Liver (tissue), 9 donors: ENCODE results near the gene TTLL3. TPM values are rescaled to one million over a fixed set of nuclear protein-coding genes. Genes with fewer than 3 reads are reported as not detected.
A peak's percentile ranks its signal among the peaks of the same experiment; 100 is the strongest.

ENCODE experiments used
- DNase-seq: peaks from one replicate; pipeline ENCODE4 v3.0.0-alpha.2; 2017; ENCODE audit warnings: low spot score
- H3K27ac ChIP-seq, 2 donors: one replicate each; pipeline ENCODE4 v1.7.0; 2013; ENCODE audit warnings: inconsistent platforms in 2 of 2, low read length in 2 of 2, control low read depth in 1 of 2, low read depth in 1 of 2, mild to moderate bottlenecking in 1 of 2
- H3K27me3 ChIP-seq, 4 donors: one replicate each; pipeline versions ENCODE4 v1.6.1 to v1.7.0; 2013; ENCODE audit warnings: low read length in 3 of 4, inconsistent platforms in 1 of 4, mild to moderate bottlenecking in 1 of 4, moderate library complexity in 1 of 4; ENCODE audit not compliant: control insufficient read depth in 4 of 4, insufficient read depth in 4 of 4
- H3K36me3 ChIP-seq, 4 donors: one replicate each; pipeline versions ENCODE4 v1.6.1 to v1.7.0; 2013; ENCODE audit warnings: low read length in 3 of 4, mild to moderate bottlenecking in 3 of 4, low read depth in 1 of 4, moderate library complexity in 1 of 4; ENCODE audit not compliant: control insufficient read depth in 4 of 4, insufficient read depth in 3 of 4
- H3K4me1 ChIP-seq, 4 donors: one replicate each; pipeline versions ENCODE4 v1.6.1 to v1.7.0; 2013; ENCODE audit warnings: low read length in 3 of 4, mild to moderate bottlenecking in 3 of 4, moderate library complexity in 1 of 4; ENCODE audit not compliant: control insufficient read depth in 4 of 4, insufficient read depth in 4 of 4
- H3K4me3 ChIP-seq, 3 donors: one replicate each; pipeline versions ENCODE4 v1.6.1 to v1.7.0; 2013; ENCODE audit warnings: low read length in 3 of 3, control low read depth in 1 of 3, low read depth in 1 of 3, mild to moderate bottlenecking in 1 of 3
- H3K9ac ChIP-seq, 2 donors: one replicate each; pipeline ENCODE4 v1.7.0; 2013; ENCODE audit warnings: low read length in 2 of 2, mild to moderate bottlenecking in 2 of 2, moderate library complexity in 2 of 2, control low read depth in 1 of 2, low read depth in 1 of 2
- H3K9me3 ChIP-seq, 4 donors: one replicate each; pipeline versions ENCODE4 v1.6.1 to v1.7.0; 2013; ENCODE audit warnings: low read length in 3 of 4; ENCODE audit not compliant: control insufficient read depth in 4 of 4
- EGR1 ChIP-seq, 2 donors: IDR thresholded peaks; 2 replicates each; pipeline ENCODE4 v1.6.1; 2016 to 2018; ENCODE audit warnings: antibody characterized with exemption in 2 of 2, low read depth in 2 of 2
- FOXA1 ChIP-seq: IDR thresholded peaks from 2 replicates; pipeline ENCODE4 v1.6.1; 2016; ENCODE audit warnings: antibody characterized with exemption
- GABPA ChIP-seq, 2 donors: IDR thresholded peaks in 1 of 2; conservative IDR thresholded peaks in 1 of 2; 2 replicates each; pipeline ENCODE4 v1.6.1; 2016; ENCODE audit warnings: antibody characterized with exemption in 2 of 2, mild to moderate bottlenecking in 1 of 2, moderate library complexity in 1 of 2
- HNF4A ChIP-seq, 2 donors: conservative IDR thresholded peaks; 2 replicates each; pipeline ENCODE4 v1.6.1; 2016; ENCODE audit warnings: antibody characterized with exemption in 2 of 2, mild to moderate bottlenecking in 2 of 2
- JUND ChIP-seq, 2 donors: IDR thresholded peaks; 2 replicates each; pipeline ENCODE4 v1.6.1; 2016; ENCODE audit warnings: antibody characterized with exemption in 2 of 2
- NR2F2 ChIP-seq: IDR thresholded peaks from 2 replicates; pipeline ENCODE4 v1.6.1; 2016; ENCODE audit warnings: antibody characterized with exemption
- RAD21 ChIP-seq, 2 donors: IDR thresholded peaks; 2 replicates each; pipeline ENCODE4 v1.6.1; 2016; ENCODE audit warnings: antibody characterized with exemption in 2 of 2, mild to moderate bottlenecking in 2 of 2
- RXRA ChIP-seq, 2 donors: IDR thresholded peaks; 2 replicates each; pipeline ENCODE4 v1.6.1; 2017 to 2018; ENCODE audit warnings: antibody characterized with exemption in 2 of 2, mild to moderate bottlenecking in 1 of 2
- SP1 ChIP-seq: IDR thresholded peaks from 2 replicates; pipeline ENCODE4 v1.6.1; 2018; ENCODE audit warnings: antibody characterized with exemption, mild to moderate bottlenecking
- TAF1 ChIP-seq: conservative IDR thresholded peaks from 2 replicates; pipeline ENCODE4 v1.6.1; 2016; ENCODE audit warnings: antibody characterized with exemption, mild to moderate bottlenecking
- YY1 ChIP-seq: IDR thresholded peaks from 2 replicates; pipeline ENCODE4 v1.6.1; 2016; ENCODE audit warnings: antibody characterized with exemption, mild to moderate bottlenecking
- WGBS: extraction: QIAGEN DNeasy Blood & Tissue Kit; methylation state at CpG from one replicate; pipeline ENCODE4 v1.1.7; 2013; 5-methylcytosine and 5-hydroxymethylcytosine counted together
- polyA plus RNA-seq, 2 donors: library from polyadenylated mRNA; stranded (reverse) in 1 of 2; unstranded in 1 of 2; fragments of 200-250 nt in 1 of 2; fragments of >200 nt in 1 of 2; fragmentation: Nextera tagmentation in 1 of 2; extraction: Ambion mirVana in 1 of 2; gene quantifications; one replicate each; pipeline versions ENCODE4 v1.2.1 to v1.2.3, GENCODE V29; 2013 to 2015
- total RNA-seq, 2 donors: library from RNA; depleted of rRNA; stranded (reverse); fragments of >200 nt; gene quantifications; one replicate each; pipeline ENCODE4 v1.2.3, GENCODE V29; 2014
- TF ChIP-seq, protein P1 (sequence below): IDR thresholded peaks from 2 replicates; pipeline ENCODE4 v1.6.1; 2016; ENCODE audit warnings: antibody characterized with exemption
- TF ChIP-seq, protein P2 (sequence below): IDR thresholded peaks from 2 replicates; pipeline ENCODE4 v1.6.1; 2016; ENCODE audit warnings: antibody characterized with exemption
- TF ChIP-seq, protein P3 (sequence below): IDR thresholded peaks from 2 replicates; pipeline ENCODE4 v1.6.1; 2016; ENCODE audit warnings: antibody characterized with exemption, mild to moderate bottlenecking
- TF ChIP-seq, protein P4 (sequence below): IDR thresholded peaks from 2 replicates; pipeline ENCODE4 v1.6.1; 2016; ENCODE audit warnings: antibody characterized with exemption
- donor health status: healthy.
- donor health status: healthy.
- donor health status: healthy.
- donor health status: healthy.
- donor health status: healthy.

Gene TTLL3
- total and polyA plus RNA-seq, 4 donors, result 2.8 to 19.6 (median 6.5) TPM

DNA sequence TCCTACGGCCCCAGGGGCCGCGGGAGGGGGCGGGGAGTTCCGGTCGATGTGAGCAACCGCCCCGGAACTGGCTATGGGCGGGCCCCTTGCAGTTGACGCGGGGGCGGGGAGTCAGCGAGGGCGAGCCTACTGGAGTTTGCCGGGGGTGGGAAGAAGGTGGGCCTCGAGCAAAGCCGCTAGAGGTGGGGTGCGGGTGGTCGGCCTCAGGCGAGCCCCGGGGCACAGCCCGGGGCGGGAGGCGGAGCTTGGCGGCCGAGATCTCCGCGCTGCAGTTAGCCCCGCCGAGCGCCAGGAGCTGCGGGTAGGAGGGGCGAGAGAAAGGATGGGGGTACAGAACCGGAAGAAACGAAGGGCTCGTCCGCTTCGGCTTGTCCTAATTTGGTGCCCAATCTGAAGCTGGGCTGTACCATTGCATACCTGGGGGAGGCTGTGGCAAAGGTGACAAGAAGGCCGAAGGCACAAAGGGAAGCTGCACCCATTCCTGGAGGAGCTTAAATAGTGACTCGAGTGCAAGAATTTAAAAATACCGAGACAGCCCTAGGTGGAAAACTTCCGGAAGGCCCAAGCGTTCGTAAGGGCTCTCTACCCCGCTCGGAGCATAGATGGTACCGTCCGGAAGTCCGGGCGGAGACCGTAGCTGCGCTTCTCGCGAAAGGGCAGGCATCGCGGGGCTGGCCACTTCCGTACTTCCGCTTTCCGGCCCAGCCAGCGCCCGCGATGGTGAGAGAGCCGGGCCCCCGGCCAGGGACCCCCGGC lies 17.5 kb upstream of the TTLL3 start, which contains the start of the genes ARPC4 and TADA3:
TSS of gene ARPC4 (plus strand) at position 678 of the 756 bp plus-strand sequence. CDS start at position 718, 40 bp downstream.
TSS of gene TADA3 (minus strand) at position 69 of the 756 bp plus-strand sequence. CDS start 1,007 bp downstream, outside the sequence.
- Histone ChIP-seq H3K9ac (peak within 1 kb of the TSS; percentile 78 to 95), H3K27ac (peak within 1 kb of the TSS; percentile 88 to 93), H3K4me1 (peaks cover 0 to 24% (median 19%) of the 10 kb centered on the region in 4 donors), H3K9me3 (no peaks in the 10 kb centered on the region), H3K27me3 (no peaks in the 10 kb centered on the region), H3K4me3 (peak within 1 kb of the TSS; percentile 89 to 97 (median 93)), H3K36me3 (peaks cover 2 to 23% (median 21%) of the 10 kb centered on the region in 4 donors)
- DNase-seq, result peak; percentile 89
- under 1% methylated on average over 65 of the region's 65 CpGs for WGBS
- TF ChIP-seq, protein P1, sequence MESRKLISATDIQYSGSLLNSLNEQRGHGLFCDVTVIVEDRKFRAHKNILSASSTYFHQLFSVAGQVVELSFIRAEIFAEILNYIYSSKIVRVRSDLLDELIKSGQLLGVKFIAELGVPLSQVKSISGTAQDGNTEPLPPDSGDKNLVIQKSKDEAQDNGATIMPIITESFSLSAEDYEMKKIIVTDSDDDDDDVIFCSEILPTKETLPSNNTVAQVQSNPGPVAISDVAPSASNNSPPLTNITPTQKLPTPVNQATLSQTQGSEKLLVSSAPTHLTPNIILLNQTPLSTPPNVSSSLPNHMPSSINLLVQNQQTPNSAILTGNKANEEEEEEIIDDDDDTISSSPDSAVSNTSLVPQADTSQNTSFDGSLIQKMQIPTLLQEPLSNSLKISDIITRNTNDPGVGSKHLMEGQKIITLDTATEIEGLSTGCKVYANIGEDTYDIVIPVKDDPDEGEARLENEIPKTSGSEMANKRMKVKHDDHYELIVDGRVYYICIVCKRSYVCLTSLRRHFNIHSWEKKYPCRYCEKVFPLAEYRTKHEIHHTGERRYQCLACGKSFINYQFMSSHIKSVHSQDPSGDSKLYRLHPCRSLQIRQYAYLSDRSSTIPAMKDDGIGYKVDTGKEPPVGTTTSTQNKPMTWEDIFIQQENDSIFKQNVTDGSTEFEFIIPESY, result peak; percentile 99
- TF ChIP-seq, protein P2, sequence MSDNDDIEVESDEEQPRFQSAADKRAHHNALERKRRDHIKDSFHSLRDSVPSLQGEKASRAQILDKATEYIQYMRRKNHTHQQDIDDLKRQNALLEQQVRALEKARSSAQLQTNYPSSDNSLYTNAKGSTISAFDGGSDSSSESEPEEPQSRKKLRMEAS, result peak; percentile 89
- TF ChIP-seq RAD21 (IDR thresholded peaks at IDR 0.05) (peak; percentile 11 to 53), SP1 (peak; percentile 32), JUND (IDR thresholded peaks at IDR 0.05) (no peak), TAF1 (no peak), GABPA (IDR thresholded peaks at IDR 0.05 in 1 of 2, conservative IDR thresholded peaks at IDR 0.05 in 1 of 2) (peak; percentile 67 to 90), YY1 (peak; percentile 55), RXRA (IDR thresholded peaks at IDR 0.05) (peak; percentile 3 to 35), EGR1 (IDR thresholded peaks at IDR 0.05; ENCODE audit: low read depth in 2 of 2) (peak; percentile 89 to 91)
- TF ChIP-seq, protein P3, sequence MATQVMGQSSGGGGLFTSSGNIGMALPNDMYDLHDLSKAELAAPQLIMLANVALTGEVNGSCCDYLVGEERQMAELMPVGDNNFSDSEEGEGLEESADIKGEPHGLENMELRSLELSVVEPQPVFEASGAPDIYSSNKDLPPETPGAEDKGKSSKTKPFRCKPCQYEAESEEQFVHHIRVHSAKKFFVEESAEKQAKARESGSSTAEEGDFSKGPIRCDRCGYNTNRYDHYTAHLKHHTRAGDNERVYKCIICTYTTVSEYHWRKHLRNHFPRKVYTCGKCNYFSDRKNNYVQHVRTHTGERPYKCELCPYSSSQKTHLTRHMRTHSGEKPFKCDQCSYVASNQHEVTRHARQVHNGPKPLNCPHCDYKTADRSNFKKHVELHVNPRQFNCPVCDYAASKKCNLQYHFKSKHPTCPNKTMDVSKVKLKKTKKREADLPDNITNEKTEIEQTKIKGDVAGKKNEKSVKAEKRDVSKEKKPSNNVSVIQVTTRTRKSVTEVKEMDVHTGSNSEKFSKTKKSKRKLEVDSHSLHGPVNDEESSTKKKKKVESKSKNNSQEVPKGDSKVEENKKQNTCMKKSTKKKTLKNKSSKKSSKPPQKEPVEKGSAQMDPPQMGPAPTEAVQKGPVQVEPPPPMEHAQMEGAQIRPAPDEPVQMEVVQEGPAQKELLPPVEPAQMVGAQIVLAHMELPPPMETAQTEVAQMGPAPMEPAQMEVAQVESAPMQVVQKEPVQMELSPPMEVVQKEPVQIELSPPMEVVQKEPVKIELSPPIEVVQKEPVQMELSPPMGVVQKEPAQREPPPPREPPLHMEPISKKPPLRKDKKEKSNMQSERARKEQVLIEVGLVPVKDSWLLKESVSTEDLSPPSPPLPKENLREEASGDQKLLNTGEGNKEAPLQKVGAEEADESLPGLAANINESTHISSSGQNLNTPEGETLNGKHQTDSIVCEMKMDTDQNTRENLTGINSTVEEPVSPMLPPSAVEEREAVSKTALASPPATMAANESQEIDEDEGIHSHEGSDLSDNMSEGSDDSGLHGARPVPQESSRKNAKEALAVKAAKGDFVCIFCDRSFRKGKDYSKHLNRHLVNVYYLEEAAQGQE, result peak; percentile 48
- TF ChIP-seq, protein P4, sequence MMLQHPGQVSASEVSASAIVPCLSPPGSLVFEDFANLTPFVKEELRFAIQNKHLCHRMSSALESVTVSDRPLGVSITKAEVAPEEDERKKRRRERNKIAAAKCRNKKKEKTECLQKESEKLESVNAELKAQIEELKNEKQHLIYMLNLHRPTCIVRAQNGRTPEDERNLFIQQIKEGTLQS, result no peak

DNA sequence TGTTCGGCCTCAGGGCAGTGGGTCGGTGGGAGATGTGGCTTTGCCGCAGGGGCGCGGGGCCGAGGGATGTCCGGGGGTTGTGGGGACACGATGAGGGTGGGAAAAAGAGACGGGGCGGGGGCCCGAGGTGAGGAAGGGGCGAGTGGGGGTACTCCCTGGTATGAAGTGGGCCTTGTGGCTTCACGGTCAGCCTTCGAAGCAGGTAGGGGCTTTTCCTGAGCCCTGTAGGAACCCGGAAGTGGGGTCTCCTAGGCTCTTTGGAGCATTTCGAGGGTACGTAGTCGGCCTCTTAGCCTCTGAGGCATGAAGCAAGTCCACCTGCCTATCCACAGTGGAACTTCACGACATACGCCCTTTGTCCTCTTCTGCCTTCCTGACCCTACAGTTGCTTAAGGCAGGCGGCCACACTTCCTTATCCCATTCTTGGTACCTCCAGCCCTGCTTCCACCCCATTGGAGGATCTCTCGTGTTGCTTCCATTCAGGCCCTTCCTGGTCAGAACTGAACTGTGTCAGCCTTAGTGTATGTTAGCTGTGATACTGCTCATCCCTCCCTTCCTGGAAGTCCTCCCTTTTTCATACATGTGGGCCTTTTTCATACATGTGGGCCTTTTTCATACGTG lies 16.8 kb upstream of the TTLL3 start:
- no peaks in the 10 kb centered on the region for H3K27me3 ChIP-seq
- no peaks in the 10 kb centered on the region for H3K9me3 ChIP-seq
- no peak for DNase-seq
- H3K4me1 ChIP-seq, result peaks cover 0 to 24% (median 19%) of the 10 kb centered on the region in 4 donors
- H3K36me3 ChIP-seq, result peaks cover 6 to 27% (median 26%) of the 10 kb centered on the region in 4 donors
- peak overlapping the region; percentile 88 to 93 for H3K27ac ChIP-seq
- H3K4me3 ChIP-seq, result peak overlapping the region; percentile 89 to 97 (median 93)
- 1% methylated on average over 23 of the region's 23 CpGs for WGBS
- peak overlapping the region; percentile 78 to 88 for H3K9ac ChIP-seq
- TF ChIP-seq, protein P4, result no peak
- TF ChIP-seq, protein P1, result no peak
- TF ChIP-seq NR2F2 (no peak), SP1 (no peak), FOXA1 (no peak), JUND (IDR thresholded peaks at IDR 0.05) (no peak), RAD21 (IDR thresholded peaks at IDR 0.05) (no peak), HNF4A (conservative IDR thresholded peaks at IDR 0.05) (no peak), GABPA (IDR thresholded peaks at IDR 0.05 in 1 of 2, conservative IDR thresholded peaks at IDR 0.05 in 1 of 2) (no peak), YY1 (no peak), RXRA (IDR thresholded peaks at IDR 0.05) (no peak)
- TF ChIP-seq, protein P2, result no peak
- TF ChIP-seq, protein P3, result no peak
